HG03025 (cell line): ENCODE data around the gene CHST11.
"Not testable (repeated sequence)": the region's sequence is repeated elsewhere in the genome, so short reads cannot be mapped to it uniquely, and the experiment has no call there.

Experiments used
- ATAC-seq: cut with Tn5 transposase; IDR thresholded peaks from one replicate; pipeline ENCODE4 v1.9.1; 2021; ENCODE audit warnings: mild to moderate bottlenecking, moderate library complexity; ENCODE audit not compliant: unreplicated experiment, low FRiP score

The CHST11 gene

DNA sequence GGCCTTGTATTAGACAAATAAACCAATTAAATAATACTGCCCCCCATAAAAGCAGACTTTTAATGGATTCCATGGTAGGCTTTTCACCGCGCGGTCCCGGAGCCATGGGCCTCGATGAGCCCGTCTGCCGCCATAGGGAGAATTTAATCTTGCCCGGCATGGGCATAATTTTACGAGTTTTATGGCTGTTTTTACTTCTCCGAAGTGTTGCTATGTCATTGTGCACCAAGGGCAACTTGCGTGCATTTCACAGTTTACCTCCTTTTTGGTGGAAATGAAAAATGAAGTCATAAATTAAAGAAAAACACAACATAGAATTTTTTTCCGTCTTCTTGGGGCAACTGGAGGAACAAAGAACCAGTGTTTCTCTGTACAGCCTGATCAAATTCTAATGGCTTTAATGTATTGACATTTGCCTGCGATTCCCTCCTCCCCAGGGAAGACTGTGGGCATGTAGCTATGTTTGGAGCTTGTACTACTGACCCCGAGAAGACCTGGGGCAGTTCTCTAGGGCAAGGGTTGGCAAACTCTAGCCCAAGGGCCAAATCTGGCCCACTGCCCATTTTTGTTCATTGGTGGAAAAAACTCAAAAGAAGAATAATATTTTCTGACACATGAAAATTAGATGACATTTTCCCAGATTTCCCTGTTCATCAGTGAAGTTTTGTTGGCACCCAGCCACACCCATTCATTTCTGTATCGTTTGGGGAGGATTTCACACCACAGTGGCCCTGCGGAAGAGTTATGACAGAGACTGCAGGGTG lies 142.7 kb downstream of the CHST11 start:
- ATAC-seq = no peak

DNA sequence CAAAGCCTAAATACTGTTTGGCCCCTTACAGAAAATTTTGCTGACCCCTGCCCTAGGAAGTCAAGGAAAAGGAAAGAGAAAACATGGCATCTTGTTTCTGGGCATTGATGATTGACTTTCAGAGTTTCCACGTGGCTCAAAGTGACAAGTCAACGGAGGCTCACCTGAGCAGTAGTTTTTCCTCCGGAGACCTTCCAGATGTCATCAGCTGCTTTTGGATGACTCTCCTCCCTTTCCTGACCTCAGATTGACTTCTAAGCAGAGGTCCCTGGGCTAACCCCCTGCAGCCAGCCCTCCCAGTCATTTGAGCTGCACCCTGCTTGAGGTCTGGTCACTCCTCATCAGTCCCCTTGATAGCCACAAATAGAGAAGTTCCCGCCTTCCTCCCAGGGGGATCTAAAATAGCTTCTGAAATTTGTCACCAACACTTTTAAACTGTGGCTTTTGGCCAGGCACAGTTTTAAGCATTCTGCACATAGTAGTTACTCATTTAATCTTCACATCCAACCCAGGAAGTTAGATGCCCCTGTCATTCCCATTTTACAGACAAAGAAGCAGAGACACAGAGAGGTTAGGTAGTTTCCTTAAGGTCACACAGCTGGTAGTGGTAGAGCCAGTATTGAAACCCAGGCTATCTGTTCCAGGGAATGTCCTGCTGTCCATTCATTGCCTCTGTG lies 143.4 kb downstream of the CHST11 start:
- no peak for ATAC-seq

DNA sequence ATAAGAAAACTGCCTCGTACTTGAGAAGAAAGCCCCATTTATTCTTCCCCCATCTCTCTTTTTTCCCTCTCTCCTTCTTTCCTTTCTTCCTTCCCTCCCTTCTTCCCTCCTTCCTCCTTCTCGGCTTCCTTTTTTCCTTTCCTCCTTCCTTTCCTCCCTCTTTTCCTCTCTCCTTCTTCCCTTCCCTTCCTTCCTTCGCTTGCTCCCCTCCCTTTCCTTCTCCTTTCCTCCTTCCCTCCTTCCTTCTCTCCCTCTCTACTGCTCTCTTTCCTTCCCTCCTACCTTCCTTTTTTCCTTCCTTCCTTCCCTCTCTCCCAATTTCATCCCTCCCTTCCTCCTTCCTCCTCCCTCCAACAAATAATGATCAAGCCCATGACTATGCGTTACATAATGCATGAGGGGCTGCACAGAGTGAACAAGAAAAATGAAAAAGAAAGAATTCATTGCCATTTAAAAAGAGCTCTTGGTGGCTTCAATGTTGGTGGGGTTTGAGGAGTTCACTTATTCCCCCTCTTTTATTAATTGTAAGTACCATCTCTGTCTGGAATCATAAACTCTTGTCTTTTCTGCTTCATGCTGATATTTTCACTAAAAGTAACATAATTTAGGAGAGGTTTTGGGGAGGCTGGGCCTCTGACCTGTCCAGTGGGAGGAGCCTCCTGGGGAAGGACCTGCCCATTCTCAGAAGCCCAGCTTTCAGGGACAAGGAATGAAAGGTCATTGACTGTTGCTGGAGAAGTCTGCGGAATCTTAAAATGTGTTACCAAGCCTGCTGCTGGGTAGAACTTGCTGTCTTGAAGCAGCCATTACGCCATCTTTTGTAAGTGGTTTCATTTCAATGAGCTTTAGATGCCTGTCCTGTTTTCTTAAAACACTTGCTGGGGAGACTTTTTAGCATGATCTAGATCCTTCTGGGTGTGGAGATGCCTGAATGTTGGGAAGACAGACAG lies 144.3 kb downstream of the CHST11 start:
- ATAC-seq = no peak

GRCh38 chr12:104602406-104602805 lies 145.7 kb downstream of the CHST11 start:
- no peak for ATAC-seq

DNA sequence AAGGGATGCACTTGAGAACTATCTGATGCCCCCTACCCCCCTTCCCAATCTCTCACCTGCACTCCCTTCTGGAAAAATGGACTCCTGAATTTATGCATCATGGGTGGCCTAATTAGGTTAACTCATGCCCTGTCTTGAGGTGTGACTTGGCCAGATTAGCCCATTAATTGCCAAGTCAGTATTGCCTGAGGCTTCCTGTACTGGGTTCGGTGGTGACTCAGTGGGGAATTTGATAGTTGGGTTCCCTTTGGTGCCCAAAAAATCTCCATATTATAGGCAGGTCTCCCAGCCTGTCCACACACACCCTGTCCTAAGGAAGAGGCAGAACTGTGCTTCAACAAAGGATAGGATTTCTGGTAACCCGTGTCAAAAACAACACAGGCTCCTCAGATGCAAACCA lies 146.1 kb downstream of the CHST11 start:
- no peak for ATAC-seq

DNA sequence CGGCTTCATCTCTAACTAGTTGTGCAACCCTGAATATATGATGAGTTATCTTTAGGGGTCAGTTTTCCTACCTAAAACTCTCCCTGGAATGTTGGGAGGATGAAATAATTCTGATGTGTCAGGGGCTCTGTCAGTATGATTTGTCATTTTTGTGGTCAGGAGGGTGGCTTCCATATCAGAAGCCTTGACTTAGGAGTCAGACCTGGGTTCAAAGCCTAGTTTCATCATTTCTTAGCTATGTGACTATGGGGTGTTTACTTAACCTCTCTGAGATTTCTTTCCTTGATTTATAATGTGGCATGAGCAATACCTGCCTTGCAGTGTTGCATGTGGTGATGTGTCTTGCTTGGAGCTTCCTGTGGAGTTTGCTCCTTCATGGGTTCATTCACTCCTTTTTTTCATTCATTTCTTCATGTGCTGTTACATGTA lies 146.8 kb downstream of the CHST11 start:
- ATAC-seq = no peak

DNA sequence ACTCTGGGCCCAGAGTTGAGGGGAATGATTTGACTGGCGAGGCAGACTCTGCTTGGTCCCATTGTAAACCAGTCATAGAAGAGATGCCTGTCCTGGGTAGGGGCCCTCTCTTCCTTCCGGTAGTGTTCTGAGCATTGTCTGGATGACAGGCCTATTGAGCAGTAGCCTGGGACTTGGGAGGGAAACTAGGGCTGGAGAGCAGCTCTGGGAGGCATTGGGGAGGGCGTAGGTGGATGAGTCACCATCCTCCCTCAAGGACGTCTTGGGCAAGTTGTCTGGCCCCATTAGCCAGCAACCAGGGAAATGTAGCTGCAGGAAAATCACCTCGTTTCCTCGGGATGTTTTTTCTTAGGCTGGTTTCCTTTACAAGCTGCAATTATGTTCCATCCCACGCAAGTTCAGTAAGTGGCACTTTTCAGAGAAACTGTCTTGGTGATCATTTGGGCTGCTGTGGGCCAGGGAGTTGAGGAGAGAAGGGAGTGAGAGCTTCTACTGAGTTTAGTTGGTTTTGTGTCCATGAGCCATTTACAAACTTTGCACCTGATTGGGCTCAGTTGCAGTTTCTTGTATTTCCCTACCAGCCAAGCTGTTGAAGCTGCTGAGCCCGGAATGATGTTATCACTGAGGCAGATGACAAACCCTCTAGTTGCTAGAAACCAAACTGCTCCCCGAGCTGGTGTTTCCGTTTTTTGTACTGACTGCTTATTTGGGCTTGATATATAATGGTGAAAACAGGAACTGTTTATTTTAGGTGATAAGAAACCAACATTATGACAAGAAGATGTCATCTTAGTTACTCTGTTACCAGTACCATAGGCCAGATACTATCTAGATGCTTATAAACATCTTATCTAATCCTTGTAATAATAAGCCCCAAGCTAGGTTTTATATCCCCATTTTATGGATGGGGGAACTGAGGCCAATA lies 147.6 kb downstream of the CHST11 start:
- ATAC-seq = peak; percentile 67

DNA sequence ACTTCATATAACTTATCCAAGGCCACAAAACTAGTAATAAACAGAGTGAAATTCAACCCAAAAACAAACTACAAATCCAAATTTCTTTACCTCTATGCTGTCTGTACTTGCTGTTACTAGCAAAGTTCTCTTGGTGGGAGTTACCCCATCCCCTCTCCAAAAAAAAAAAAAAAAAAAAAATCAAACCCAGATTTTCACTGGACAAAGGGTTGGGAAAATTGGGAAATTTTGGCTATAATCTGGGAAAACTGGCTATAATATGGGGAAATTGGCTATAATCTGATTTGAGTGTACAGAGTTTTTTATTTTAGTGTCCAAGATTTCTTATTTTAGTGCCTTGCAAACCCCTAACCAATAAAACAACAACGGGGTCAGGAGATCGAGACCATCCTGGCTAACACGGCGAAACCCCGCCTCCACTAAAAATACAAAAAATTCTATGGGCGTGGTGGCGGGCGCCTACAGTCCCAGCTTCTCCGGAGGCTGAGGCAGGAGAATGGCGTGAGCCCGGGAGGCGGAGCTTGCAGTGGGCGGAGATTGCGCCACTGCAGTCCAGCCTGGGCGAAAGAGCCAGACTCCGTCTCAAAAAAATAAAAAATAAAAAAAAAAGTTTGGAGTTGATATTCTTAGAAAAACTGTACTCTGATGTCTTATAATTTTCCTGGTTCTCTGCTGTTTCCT lies 148.4 kb downstream of the CHST11 start:
- no peak for ATAC-seq

DNA sequence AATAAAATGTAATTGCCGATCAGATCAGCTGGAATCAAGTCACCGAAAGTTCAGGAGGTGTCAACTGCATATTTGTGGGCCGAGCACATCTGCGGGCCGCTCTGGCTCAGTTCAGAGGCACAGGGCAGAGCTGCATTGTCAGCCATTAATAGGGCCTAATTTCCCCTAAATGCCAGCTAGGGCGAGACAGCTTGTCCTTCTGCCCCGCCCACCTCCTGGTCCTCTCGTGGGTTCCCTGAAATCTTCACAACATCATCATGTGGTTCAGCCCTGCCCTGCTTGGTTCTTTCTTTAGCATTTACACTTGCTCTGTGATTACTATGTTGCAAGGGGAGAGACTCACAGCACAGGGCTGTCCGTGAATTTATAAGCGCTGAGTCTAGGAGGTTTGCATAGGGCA lies 148.9 kb downstream of the CHST11 start:
- ATAC-seq = no peak

DNA sequence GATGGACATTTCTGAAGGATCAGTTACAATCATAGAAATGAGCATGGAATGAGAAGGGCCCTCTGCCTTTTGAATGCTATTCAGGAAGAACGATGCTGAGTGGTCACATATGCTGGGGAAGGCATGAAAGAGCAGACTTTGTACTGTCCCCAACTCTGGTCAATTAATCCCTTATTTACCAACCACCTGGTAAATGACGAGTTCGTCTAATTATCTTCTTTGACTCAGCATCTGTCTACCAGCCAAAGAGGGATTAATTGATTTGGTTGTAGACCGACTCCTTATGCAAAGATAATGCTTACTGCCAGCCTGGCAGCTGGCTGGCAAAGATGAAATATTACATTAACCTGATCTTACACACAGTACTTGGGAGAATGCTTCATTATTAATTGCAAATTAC lies 152.2 kb downstream of the CHST11 start:
- no peak for ATAC-seq

DNA sequence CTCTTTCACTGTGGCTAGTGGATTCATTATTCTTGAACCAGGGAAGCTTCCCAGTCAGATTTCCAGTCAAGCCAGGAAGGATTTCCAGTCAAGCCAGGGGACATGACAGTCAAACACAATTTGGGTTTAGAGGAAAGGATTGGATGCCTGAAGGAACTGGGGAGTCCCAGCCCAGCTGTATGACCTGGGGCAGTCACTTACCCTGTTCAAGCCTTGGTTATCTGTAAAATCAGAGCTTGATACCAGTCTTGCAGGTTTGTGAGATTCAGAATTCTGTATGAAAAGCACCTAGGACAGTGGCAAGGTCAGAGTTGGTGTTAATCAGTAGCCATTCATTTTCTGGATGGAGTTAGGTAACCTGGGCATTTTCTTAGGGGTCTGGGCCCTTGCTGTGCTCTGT lies 152.7 kb downstream of the CHST11 start:
- no peak for ATAC-seq

GRCh38 chr12:104610513-104611235 lies 153.9 kb downstream of the CHST11 start:
- no peak for ATAC-seq

DNA sequence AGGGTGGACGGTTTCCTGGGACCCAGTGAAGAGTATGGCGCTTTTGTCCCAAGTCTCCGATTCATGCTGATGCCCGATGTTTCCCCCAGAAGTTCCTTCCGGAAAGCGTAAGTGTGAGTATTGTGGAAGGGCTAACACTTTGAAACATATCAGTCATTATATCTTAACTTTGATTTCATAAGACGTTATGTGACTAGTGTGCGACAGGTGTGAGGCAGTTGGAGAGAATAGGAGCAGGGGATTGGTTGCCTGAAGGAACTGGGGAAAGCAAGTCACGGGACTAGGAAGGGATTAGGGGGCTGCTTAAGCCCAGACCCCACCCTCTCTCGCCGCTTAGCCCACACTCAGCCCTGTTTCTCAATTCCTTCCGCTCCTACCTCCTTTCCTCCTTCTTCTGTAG lies 154.9 kb downstream of the CHST11 start:
- no peak for ATAC-seq

DNA sequence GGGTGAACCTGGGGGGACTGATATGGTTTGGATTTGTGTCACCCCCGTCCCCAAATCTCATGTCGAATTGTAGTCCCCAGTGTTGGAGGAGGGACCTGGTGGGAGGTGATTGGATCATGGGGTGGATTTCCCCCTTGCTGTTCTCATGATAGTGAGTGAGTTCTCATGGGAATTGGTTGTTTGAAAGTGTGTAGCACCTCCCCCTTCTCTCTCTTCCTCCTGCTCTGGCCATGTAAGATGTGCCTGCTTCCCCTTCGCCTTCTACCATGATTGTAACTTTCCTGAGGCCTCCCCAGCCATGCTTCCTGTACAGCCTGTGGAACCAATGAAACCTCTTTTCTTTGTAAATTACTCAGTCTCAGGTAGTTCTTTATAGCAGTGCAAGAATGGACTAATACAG lies 156.6 kb downstream of the CHST11 start:
- not testable (repeated sequence) for ATAC-seq

DNA sequence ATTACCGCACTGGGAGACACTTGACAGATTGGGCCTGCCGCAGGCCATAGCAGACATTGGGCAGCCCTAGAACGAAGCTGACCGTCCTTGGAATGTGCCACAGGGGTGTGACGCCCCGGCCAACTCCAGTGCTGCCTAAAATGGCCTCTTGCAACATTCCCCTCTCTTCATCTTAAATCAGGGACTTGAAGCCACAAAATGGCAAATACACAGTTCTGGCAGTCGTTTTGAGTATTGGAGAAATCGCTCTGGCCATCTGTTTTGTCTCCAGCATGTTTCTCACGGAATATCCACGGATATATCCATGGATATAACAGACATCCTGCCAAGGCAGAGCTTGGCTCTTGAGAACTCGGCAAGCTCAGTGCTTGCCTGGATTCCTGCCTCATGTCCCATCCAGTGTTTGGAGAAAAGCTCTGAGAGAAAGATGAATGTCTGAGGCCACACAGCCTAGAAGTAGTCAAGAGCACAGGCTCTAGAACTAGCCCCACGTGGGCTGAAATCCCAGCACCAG lies 158.4 kb downstream of the CHST11 start:
- ATAC-seq = no peak

GRCh38 chr12:104618691-104619090 lies 161.9 kb downstream of the CHST11 start:
- ATAC-seq = no peak

- no peak for ATAC-seq
Observed at GRCh38 chr12:104619305-104619704, 162.6 kb downstream of the CHST11 start.

GRCh38 chr12:104620837-104621531 lies 164.2 kb downstream of the CHST11 start:
- ATAC-seq = no peak
